Jurkat, Clone E6-1 (cell line): ENCODE measurements around the gene P2RX3.

Source experiments
- DNase-seq: peaks from one replicate; pipeline ENCODE4 v3.0.0-alpha.2; 2011; ENCODE audit warnings: low read depth, low spot score
- H3K4me3 ChIP-seq: 2 replicates; pipeline ENCODE4 v1.5.1; 2011; ENCODE audit warnings: mild to moderate bottlenecking, low read length, control low read depth, moderate library complexity

Gene P2RX3

GRCh38 chr11:57308426-57309060 is 29.6 kb upstream of the P2RX3 start:
- DNase-seq: no peak
- no peak overlapping the region for H3K4me3 ChIP-seq

- H3K4me3 ChIP-seq: no peak overlapping the region
- no peak for DNase-seq
These were observed 28.8 kb upstream of the P2RX3 start for GRCh38 chr11:57309106-57310059.

- no peak for DNase-seq
- H3K4me3 ChIP-seq: no peak overlapping the region
These were observed 28.1 kb upstream of the P2RX3 start for GRCh38 chr11:57310091-57310490.

GRCh38 chr11:57310630-57311086 is 27.5 kb upstream of the P2RX3 start:
- no peak for DNase-seq
- no peak overlapping the region; the same call in 1 of the 2 replicates for H3K4me3 ChIP-seq

- peak; percentile 83 for DNase-seq
- H3K4me3 ChIP-seq: peak overlapping the region; percentile 36
These were observed 26.8 kb upstream of the P2RX3 start for GRCh38 chr11:57311109-57311936.

- no peak for DNase-seq
- no peak overlapping the region for H3K4me3 ChIP-seq
These were observed 25.6 kb upstream of the P2RX3 start for GRCh38 chr11:57312511-57313021.

- DNase-seq: no peak
- no peak overlapping the region for H3K4me3 ChIP-seq
These were observed 24.9 kb upstream of the P2RX3 start for GRCh38 chr11:57313071-57313787.

- no peak for DNase-seq
- H3K4me3 ChIP-seq: no peak overlapping the region
These were observed 24.4 kb upstream of the P2RX3 start for GRCh38 chr11:57313788-57314135.

- H3K4me3 ChIP-seq: no peak overlapping the region
- DNase-seq: no peak
These were observed 23.8 kb upstream of the P2RX3 start for GRCh38 chr11:57314221-57314973.

- no peak overlapping the region for H3K4me3 ChIP-seq
- DNase-seq: peak; percentile 59
These were observed 22.7 kb upstream of the P2RX3 start for GRCh38 chr11:57315491-57315890.

GRCh38 chr11:57316017-57316416 is 22.1 kb upstream of the P2RX3 start:
- H3K4me3 ChIP-seq: no peak overlapping the region
- no peak for DNase-seq

- no peak overlapping the region for H3K4me3 ChIP-seq
- no peak for DNase-seq
These were observed 20.0 kb upstream of the P2RX3 start for GRCh38 chr11:57318178-57318577.

GRCh38 chr11:57320067-57320718 is 18.0 kb upstream of the P2RX3 start:
- no peak for DNase-seq
- H3K4me3 ChIP-seq: no peak overlapping the region

- no peak for DNase-seq
- H3K4me3 ChIP-seq: no peak overlapping the region
These were observed 17.3 kb upstream of the P2RX3 start for GRCh38 chr11:57320719-57321387.

GRCh38 chr11:57321388-57322255 is 16.5 kb upstream of the P2RX3 start:
- H3K4me3 ChIP-seq: no peak overlapping the region
- no peak for DNase-seq
